Lower leg skin (tissue), 4 donors: ENCODE data around the gene TBX19. TPM values are rescaled to one million over a fixed set of nuclear protein-coding genes. Genes with fewer than 3 reads are reported as not detected.

Experiments used
- DNase-seq, 2 donors: peaks; one replicate each; pipeline ENCODE4 v3.0.0-alpha.2; 2019; ENCODE audit warnings: low spot score in 2 of 2
- H3K4me3 ChIP-seq: fragments of 200-600 bp; sonication (generic); 2 replicates; pipeline ENCODE4 v1.5.1; 2017; ENCODE audit warnings: mild to moderate bottlenecking, low read depth; ENCODE audit not compliant: poor library complexity, severe bottlenecking
- CTCF ChIP-seq, 3 donors: fragments of 450-650 bp; IDR thresholded peaks; one replicate each; pipeline ENCODE4 v1.5.1; 2016; ENCODE audit warnings: antibody characterized with exemption in 3 of 3, mild to moderate bottlenecking in 3 of 3, moderate library complexity in 2 of 3
- POLR2A ChIP-seq, 2 donors: fragments of 450-650 bp; IDR thresholded peaks; one replicate each; pipeline ENCODE4 v1.6.1; 2016 to 2017; ENCODE audit warnings: antibody characterized with exemption in 2 of 2, mild to moderate bottlenecking in 1 of 2, moderate library complexity in 1 of 2
- WGBS, 2 donors: methylation state at CpG; one replicate each; pipeline ENCODE4 v1.1.5; 2018; 5-methylcytosine and 5-hydroxymethylcytosine counted together
- intact Hi-C: fragments of 100-400 bp; cut with DNase I; formaldehyde crosslinking; loops from one replicate; pipeline ENCODE4 v1.15.0; 2023; ENCODE audit warnings: low total_unique reads
- total RNA-seq, 4 donors: library from RNA; depleted of rRNA; stranded (reverse); fragments of >200 nt; gene quantifications; one replicate each; pipeline ENCODE4 v1.1.0, GENCODE V29; 2016

Gene TBX19
- total RNA-seq, 4 donors from 2014 or later: 1.8 to 7.5 (median 3.5) TPM

GRCh38 chr1:168360151-168361021 lies 79.7 kb downstream of the TBX19 start:
- intact Hi-C loops: no loop called here
- no peak for TF ChIP-seq POLR2A (IDR thresholded peaks at IDR 0.05)
- TF ChIP-seq CTCF (IDR thresholded peaks at IDR 0.05): no peak
- no peak overlapping the region for H3K4me3 ChIP-seq
- whole genome bisulfite sequencing, 2 donors: 65 to 74% methylated on average over 7 of the region's 7 CpGs
- DNase-seq: no peak

GRCh38 chr1:168361252-168361651 lies 80.6 kb downstream of the TBX19 start:
- DNase-seq: no peak
- H3K4me3 ChIP-seq: no peak overlapping the region
- intact Hi-C loops: no loop called here
- no peak for TF ChIP-seq POLR2A (IDR thresholded peaks at IDR 0.05)
- no peak for TF ChIP-seq CTCF (IDR thresholded peaks at IDR 0.05)
- WGBS, 2 donors: 82 to 86% methylated on average over 2 of the region's 2 CpGs

GRCh38 chr1:168362991-168363390 lies 82.3 kb downstream of the TBX19 start:
- 75 to 77% methylated on average over 4 of the region's 4 CpGs for WGBS, 2 donors
- H3K4me3 ChIP-seq: no peak overlapping the region
- DNase-seq: no peak
- intact Hi-C loops: no loop called here
- TF ChIP-seq CTCF (IDR thresholded peaks at IDR 0.05): no peak
- no peak for TF ChIP-seq POLR2A (IDR thresholded peaks at IDR 0.05)

Other genes starting within 250 kb of the TBX19 start
- 1 to 10 TPM in 3 of 4 donors, under 1 TPM in 1; 0.97 to 5.9 (median 1.6) TPM for gene GPR161, start 143.9 kb upstream of the TBX19 start, total RNA-seq
- gene TIPRL, start 101.9 kb upstream of the TBX19 start, total RNA-seq: 10 to 100 TPM; 13.2 to 21.8 (median 18.6) TPM
- gene SFT2D2, start 54.9 kb upstream of the TBX19 start, total RNA-seq: 10 to 100 TPM; 43.7 to 81.3 (median 53.2) TPM